ENCODE results near the gene PTRHD1.
"Not testable (repeated sequence)": the region's sequence is repeated elsewhere in the genome, so short reads cannot be mapped to it uniquely, and the experiment has no call there.

Gene PTRHD1

GRCh38 chr2:24816884-24817283 lies 23.7 kb upstream of the PTRHD1 start:
- Histone ChIP-seq H3K36me3 (ENCODE audit: insufficient read depth, low read length) (peaks cover 62% of the 10 kb centered on the region), H3K4me2 (ENCODE audit: low read length) (no peak overlapping the region), H3K9ac (ENCODE audit: low read depth, low read length) (no peak overlapping the region), H3K9me3 (replicated peaks; ENCODE audit: low read length) (no peaks in the 10 kb centered on the region), H3K4me3 (ENCODE audit: low read length) (no peak overlapping the region), H3K27me3 (ENCODE audit: control insufficient read depth, insufficient read depth, low read length) (no peaks in the 10 kb centered on the region), H3K4me1 (ENCODE audit: control insufficient read depth, insufficient read depth, low read length) (peaks cover 18% of the 10 kb centered on the region)

DNA sequence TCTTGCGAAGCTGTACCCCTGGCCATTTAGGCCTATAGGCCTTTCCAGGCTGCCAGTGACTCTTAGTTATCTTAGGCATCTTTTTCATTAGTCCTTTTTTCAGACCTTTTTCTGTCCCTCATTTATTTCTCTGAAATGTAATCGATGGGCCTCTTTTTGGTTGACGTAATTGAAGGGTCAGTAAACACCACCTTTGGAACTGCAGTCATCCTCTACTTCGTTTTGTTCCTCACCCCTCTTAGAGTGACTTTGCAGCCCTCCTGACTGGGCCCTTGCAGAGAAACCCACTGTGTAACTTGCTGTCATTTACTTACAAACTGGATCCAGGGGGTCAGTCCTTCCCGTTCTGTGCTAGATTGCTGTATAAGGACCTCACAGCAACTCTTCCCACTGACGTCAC lies 23.2 kb upstream of the PTRHD1 start:
- Histone ChIP-seq H3K4me3 (ENCODE audit: low read length) (no peak overlapping the region), H3K36me3 (ENCODE audit: insufficient read depth, low read length) (peaks cover 57% of the 10 kb centered on the region), H3K27me3 (ENCODE audit: control insufficient read depth, insufficient read depth, low read length) (no peaks in the 10 kb centered on the region), H3K9me3 (replicated peaks; ENCODE audit: low read length) (no peaks in the 10 kb centered on the region), H3K4me2 (ENCODE audit: low read length) (no peak overlapping the region), H3K9ac (ENCODE audit: low read depth, low read length) (no peak overlapping the region), H3K4me1 (ENCODE audit: control insufficient read depth, insufficient read depth, low read length) (peaks cover 18% of the 10 kb centered on the region)

DNA sequence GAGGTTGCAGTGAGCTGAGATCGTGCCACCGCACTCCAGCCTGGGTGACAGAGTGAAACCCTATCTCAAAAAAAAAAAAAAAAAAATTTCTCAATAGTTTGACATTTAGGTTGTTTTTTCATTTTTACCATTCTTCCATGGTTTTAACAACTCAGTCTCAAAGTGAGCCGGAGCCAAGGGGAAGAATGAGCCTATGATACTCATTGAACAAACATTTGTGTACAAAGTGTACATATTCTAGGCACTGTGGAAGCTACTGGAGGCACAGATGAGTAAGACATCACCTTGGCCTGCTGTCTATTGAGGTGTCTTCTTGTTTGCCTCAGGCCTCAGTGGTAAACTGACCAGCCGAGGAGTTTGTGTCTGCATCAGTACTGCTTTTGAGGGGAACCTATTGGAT lies 22.0 kb upstream of the PTRHD1 start:
- peaks cover 18% of the 10 kb centered on the region for H3K4me1 ChIP-seq (ENCODE audit: control insufficient read depth, insufficient read depth, low read length)
- H3K9ac ChIP-seq (ENCODE audit: low read depth, low read length) = no peak overlapping the region
- peaks cover 46% of the 10 kb centered on the region for H3K36me3 ChIP-seq (ENCODE audit: insufficient read depth, low read length)
- H3K4me3 ChIP-seq (ENCODE audit: low read length) = no peak overlapping the region
- no peaks in the 10 kb centered on the region for H3K27me3 ChIP-seq (ENCODE audit: control insufficient read depth, insufficient read depth, low read length)
- no peaks in the 10 kb centered on the region for H3K9me3 ChIP-seq (replicated peaks; ENCODE audit: low read length)
- no peak overlapping the region for H3K4me2 ChIP-seq (ENCODE audit: low read length)

- peaks cover 22% of the 10 kb centered on the region for H3K4me1 ChIP-seq (ENCODE audit: control insufficient read depth, insufficient read depth, low read length)
- no peaks in the 10 kb centered on the region for H3K27me3 ChIP-seq (ENCODE audit: control insufficient read depth, insufficient read depth, low read length)
- H3K36me3 ChIP-seq (ENCODE audit: insufficient read depth, low read length) = peaks cover 42% of the 10 kb centered on the region
- no peak overlapping the region for H3K4me2 ChIP-seq (ENCODE audit: low read length)
- no peak overlapping the region for H3K9ac ChIP-seq (ENCODE audit: low read depth, low read length)
- H3K9me3 ChIP-seq (replicated peaks; ENCODE audit: low read length) = no peaks in the 10 kb centered on the region
- H3K4me3 ChIP-seq (ENCODE audit: low read length) = no peak overlapping the region
Measured at GRCh38 chr2:24814516-24814915, 21.3 kb upstream of the PTRHD1 start.

- Histone ChIP-seq H3K27me3 (ENCODE audit: control insufficient read depth, insufficient read depth, low read length) (no peaks in the 10 kb centered on the region), H3K4me2 (ENCODE audit: low read length) (no peak overlapping the region), H3K36me3 (ENCODE audit: insufficient read depth, low read length) (peaks cover 34% of the 10 kb centered on the region), H3K9me3 (replicated peaks; ENCODE audit: low read length) (no peaks in the 10 kb centered on the region), H3K4me1 (ENCODE audit: control insufficient read depth, insufficient read depth, low read length) (peaks cover 20% of the 10 kb centered on the region), H3K4me3 (ENCODE audit: low read length) (no peak overlapping the region), H3K9ac (ENCODE audit: low read depth, low read length) (no peak overlapping the region)
Measured at GRCh38 chr2:24813691-24814137, 20.5 kb upstream of the PTRHD1 start.

DNA sequence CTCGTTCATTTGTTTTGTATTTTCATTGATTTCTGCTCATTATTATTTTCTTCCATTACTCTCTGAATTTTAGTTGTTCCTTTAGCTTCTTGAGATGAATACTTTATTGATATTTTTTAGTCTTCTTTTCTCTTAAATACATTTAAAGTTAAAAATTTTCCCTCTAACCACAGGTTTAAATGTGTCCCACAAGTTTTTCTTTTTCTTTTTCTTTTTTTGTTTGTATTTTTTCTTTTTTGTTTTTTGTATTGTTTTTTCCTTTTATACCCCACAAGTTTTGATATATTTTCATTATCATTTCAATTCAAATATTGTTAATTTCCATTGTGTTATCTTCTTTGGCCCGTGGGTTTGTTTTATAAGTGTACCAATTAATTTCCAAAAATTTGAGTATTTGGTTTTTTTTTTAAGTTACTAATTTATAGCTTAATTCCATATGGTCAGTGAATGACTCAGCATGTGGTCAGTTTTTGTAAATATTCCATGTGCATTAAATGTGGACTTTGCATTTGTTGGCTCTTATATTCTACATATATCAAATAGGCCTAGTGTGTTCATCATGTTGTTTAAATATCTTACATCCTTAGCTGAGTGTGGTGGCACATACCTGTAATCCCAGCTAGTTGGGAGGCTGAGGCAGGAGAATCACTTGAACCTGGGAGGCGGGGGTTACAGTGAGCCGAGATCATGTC lies 16.3 kb upstream of the PTRHD1 start:
- H3K4me1 ChIP-seq (ENCODE audit: control insufficient read depth, insufficient read depth, low read length) = peaks cover 6% of the 10 kb centered on the region
- H3K27me3 ChIP-seq (ENCODE audit: control insufficient read depth, insufficient read depth, low read length) = no peaks in the 10 kb centered on the region
- no peak overlapping the region for H3K4me3 ChIP-seq (ENCODE audit: low read length)
- no peak overlapping the region for H3K4me2 ChIP-seq (ENCODE audit: low read length)
- H3K36me3 ChIP-seq (ENCODE audit: insufficient read depth, low read length) = peaks cover 4% of the 10 kb centered on the region
- H3K9ac ChIP-seq (ENCODE audit: low read depth, low read length) = no peak overlapping the region
- no peaks in the 10 kb centered on the region for H3K9me3 ChIP-seq (replicated peaks; ENCODE audit: low read length)

GRCh38 chr2:24806661-24807036 lies 13.5 kb upstream of the PTRHD1 start:
- Histone ChIP-seq H3K9me3 (replicated peaks; ENCODE audit: low read length) (no peaks in the 10 kb centered on the region), H3K4me3 (ENCODE audit: low read length) (no peak overlapping the region), H3K9ac (ENCODE audit: low read depth, low read length) (no peak overlapping the region), H3K4me1 (ENCODE audit: control insufficient read depth, insufficient read depth, low read length) (peaks cover 6% of the 10 kb centered on the region), H3K36me3 (ENCODE audit: insufficient read depth, low read length) (peaks cover 2% of the 10 kb centered on the region), H3K27me3 (ENCODE audit: control insufficient read depth, insufficient read depth, low read length) (no peaks in the 10 kb centered on the region), H3K4me2 (ENCODE audit: low read length) (no peak overlapping the region)

DNA sequence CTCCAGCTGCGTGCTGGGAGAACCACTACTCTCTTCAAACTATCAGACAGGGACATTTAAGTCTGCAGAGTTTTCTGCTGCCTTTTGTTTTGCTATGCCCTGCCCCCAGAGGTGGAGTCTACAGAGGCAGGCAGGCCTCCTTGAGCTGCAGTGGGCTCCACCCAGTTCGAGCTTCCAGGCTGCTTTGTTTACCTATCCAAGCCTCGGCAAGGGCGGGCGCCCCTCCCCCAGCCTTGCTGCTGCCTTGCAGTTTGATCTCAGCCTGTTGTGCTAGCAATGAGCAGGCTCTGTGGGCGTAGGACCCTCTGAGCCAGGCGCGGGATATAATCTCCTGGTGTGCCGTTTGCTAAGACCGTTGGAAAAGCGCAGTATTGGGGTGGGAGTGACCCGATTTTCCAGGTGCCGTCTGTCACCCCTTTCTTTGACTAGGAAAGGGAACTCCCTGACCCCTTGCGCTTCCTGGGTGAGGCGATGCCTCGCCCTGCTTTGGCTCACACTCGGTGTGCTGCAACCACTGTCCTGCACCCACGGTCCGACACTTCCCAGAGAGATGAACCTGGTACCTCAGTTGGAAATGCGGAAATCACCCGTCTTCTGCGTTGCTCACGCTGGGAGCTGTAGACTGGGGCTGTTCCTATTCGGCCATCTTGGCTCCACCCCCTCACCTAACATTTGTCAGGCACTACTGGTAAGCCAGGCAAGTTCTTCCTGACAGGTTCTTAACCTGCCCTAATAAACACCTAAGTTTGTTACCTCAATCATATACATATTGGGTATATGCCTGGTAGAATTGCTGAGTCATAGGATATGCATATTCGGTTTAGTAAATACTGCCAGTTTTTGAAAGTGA lies 12.8 kb upstream of the PTRHD1 start:
- not testable (repeated sequence) for H3K9ac ChIP-seq (ENCODE audit: low read depth, low read length); H3K4me2 ChIP-seq (ENCODE audit: low read length); H3K27me3 ChIP-seq (ENCODE audit: control insufficient read depth, insufficient read depth, low read length); H3K4me1 ChIP-seq (ENCODE audit: control insufficient read depth, insufficient read depth, low read length); H3K36me3 ChIP-seq (ENCODE audit: insufficient read depth, low read length); H3K4me3 ChIP-seq (ENCODE audit: low read length); H3K9me3 ChIP-seq (replicated peaks; ENCODE audit: low read length)

DNA sequence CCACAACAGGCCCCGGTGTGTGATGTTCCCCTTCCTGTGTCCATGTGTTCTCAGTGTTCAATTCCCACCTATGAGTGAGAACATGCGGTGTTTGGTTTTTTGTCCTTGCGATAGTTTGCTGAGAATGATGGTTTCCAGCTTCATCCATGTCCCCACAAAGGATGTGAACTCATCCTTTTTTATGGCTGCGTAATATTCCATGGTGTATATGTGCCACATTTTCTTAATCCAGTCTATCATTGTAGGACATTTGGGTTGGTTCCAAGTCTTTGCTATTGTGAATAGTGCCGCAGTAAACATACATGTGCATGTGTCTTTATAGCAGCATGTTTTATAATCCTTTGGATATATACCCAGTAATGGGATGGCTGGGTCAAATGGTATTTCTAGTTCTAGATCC lies 7.3 kb upstream of the PTRHD1 start:
- H3K9ac ChIP-seq (ENCODE audit: low read depth, low read length); H3K4me3 ChIP-seq (ENCODE audit: low read length); H3K4me1 ChIP-seq (ENCODE audit: control insufficient read depth, insufficient read depth, low read length); H3K36me3 ChIP-seq (ENCODE audit: insufficient read depth, low read length); H3K9me3 ChIP-seq (replicated peaks; ENCODE audit: low read length); H3K4me2 ChIP-seq (ENCODE audit: low read length); H3K27me3 ChIP-seq (ENCODE audit: control insufficient read depth, insufficient read depth, low read length): not testable (repeated sequence)

- Histone ChIP-seq H3K36me3 (ENCODE audit: insufficient read depth, low read length) (peaks cover 5% of the 10 kb centered on the region), H3K9me3 (replicated peaks; ENCODE audit: low read length) (no peaks in the 10 kb centered on the region), H3K27me3 (ENCODE audit: control insufficient read depth, insufficient read depth, low read length) (no peaks in the 10 kb centered on the region), H3K4me2 (ENCODE audit: low read length) (no peak overlapping the region), H3K4me3 (ENCODE audit: low read length) (no peak overlapping the region), H3K4me1 (ENCODE audit: control insufficient read depth, insufficient read depth, low read length) (peaks cover 12% of the 10 kb centered on the region), H3K9ac (ENCODE audit: low read depth, low read length) (no peak overlapping the region)
Measured at GRCh38 chr2:24797644-24798043, 4.5 kb upstream of the PTRHD1 start.

DNA sequence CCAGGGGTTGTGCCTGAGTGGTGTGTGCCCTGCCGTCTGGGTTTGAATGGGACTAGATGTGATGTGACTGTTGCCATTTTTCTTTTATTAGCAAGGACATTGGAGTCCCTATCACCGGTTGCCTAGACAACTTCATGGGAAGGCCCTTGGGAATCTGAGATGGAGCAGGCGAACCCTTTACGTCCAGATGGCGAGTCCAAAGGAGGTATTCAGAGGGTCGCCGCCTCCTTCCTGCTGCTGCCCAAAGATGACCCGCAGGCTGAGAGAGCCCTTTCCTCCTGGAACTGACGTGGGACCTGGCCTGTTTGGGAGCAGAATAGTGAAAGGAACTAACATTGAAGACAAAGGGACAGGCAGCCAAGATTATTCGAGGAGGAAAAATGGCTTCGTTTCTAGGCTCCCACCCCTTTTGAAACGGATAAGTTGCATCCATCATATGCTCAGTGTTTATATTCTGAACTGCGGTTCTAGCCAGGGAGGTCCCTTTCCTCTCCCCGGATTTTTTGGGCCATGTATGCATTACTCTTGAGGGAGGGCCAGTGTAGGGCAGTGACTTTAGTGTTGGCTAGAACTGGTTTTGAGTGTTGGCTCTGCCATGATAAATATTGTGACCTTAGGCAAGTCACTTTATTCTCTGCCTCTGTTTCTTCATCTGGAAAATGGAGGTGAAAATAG lies 707 bp upstream of the PTRHD1 start:
- Histone ChIP-seq H3K27me3 (ENCODE audit: control insufficient read depth, insufficient read depth, low read length) (no peaks in the 10 kb centered on the region), H3K9ac (ENCODE audit: low read depth, low read length) (peak overlapping the region; percentile 98), H3K4me2 (ENCODE audit: low read length) (peak overlapping the region; percentile 86), H3K36me3 (ENCODE audit: insufficient read depth, low read length) (no peaks in the 10 kb centered on the region), H3K9me3 (replicated peaks; ENCODE audit: low read length) (no peaks in the 10 kb centered on the region), H3K4me1 (ENCODE audit: control insufficient read depth, insufficient read depth, low read length) (peaks cover 12% of the 10 kb centered on the region), H3K4me3 (ENCODE audit: low read length) (peak overlapping the region; percentile 91)
